Activated CD4-positive, alpha-beta T cell treated with anti-CD3 and anti-CD28 coated beads, Interleukin-2, amount 50 U/mL, for 1 hour (primary cell): ENCODE measurements around the gene ATXN8OS.
"Not testable (repeated sequence)": the region's sequence is repeated elsewhere in the genome, so short reads cannot be mapped to it uniquely, and the experiment has no call there.

Experiments
- DNase-seq: peaks from one replicate; pipeline ENCODE4 v3.0.0-alpha.2; 2020

ATXN8OS gene

GRCh38 chr13:70107498-70108281, at the start of gene ATXN8OS:
ATXN8OS (plus strand) TSS chr13:70107826.
- no peak for DNase-seq

- DNase-seq: no peak
Measured at GRCh38 chr13:70080012-70080411, 27.6 kb upstream of the ATXN8OS start.

- DNase-seq: no peak
Measured at GRCh38 chr13:70087247-70087646, 20.4 kb upstream of the ATXN8OS start.

GRCh38 chr13:70088926-70089325, 18.7 kb upstream of the ATXN8OS start:
- DNase-seq: no peak

GRCh38 chr13:70090036-70090723, 17.4 kb upstream of the ATXN8OS start:
- no peak for DNase-seq

- no peak for DNase-seq
Measured at GRCh38 chr13:70098669-70099068, 9.0 kb upstream of the ATXN8OS start.

- no peak for DNase-seq
Measured at GRCh38 chr13:70104481-70104880, 3.1 kb upstream of the ATXN8OS start.

GRCh38 chr13:70107125-70107497, 515 bp upstream of the ATXN8OS start:
- no peak for DNase-seq

- DNase-seq: no peak
Measured at GRCh38 chr13:70108356-70109105, 905 bp downstream of the ATXN8OS start, which contains the start of gene KLHL1. KLHL1 (minus strand) TSS chr13:70108452; CDS start chr13:70107699, 753 bp downstream.

GRCh38 chr13:70117338-70117905, 9.8 kb downstream of the ATXN8OS start:
- DNase-seq: no peak

GRCh38 chr13:70125693-70126092, 18.1 kb downstream of the ATXN8OS start:
- DNase-seq: no peak

GRCh38 chr13:70128098-70128497, 20.5 kb downstream of the ATXN8OS start:
- DNase-seq: no peak

GRCh38 chr13:70142658-70143057, 35.0 kb downstream of the ATXN8OS start:
- not testable (repeated sequence) for DNase-seq

- DNase-seq: no peak
Measured at GRCh38 chr13:70162141-70162540, 54.5 kb downstream of the ATXN8OS start.

- DNase-seq: no peak
Measured at GRCh38 chr13:70170689-70171088, 63.1 kb downstream of the ATXN8OS start.

- DNase-seq: no peak
Measured at GRCh38 chr13:70171151-70171550, 63.5 kb downstream of the ATXN8OS start.

GRCh38 chr13:70172946-70173597, 65.4 kb downstream of the ATXN8OS start:
- no peak for DNase-seq

- no peak for DNase-seq
Measured at GRCh38 chr13:70173598-70173959, 66.0 kb downstream of the ATXN8OS start.

GRCh38 chr13:70178346-70178745, 70.7 kb downstream of the ATXN8OS start:
- no peak for DNase-seq
